Measurements from ENCODE around the gene CNTN6. TPM values are rescaled to one million over a fixed set of nuclear protein-coding genes. Genes with fewer than 3 reads are reported as not detected.

The CNTN6 gene
- total and polyA plus RNA-seq, 5 experiments from 2014 or later, result not detected

DNA sequence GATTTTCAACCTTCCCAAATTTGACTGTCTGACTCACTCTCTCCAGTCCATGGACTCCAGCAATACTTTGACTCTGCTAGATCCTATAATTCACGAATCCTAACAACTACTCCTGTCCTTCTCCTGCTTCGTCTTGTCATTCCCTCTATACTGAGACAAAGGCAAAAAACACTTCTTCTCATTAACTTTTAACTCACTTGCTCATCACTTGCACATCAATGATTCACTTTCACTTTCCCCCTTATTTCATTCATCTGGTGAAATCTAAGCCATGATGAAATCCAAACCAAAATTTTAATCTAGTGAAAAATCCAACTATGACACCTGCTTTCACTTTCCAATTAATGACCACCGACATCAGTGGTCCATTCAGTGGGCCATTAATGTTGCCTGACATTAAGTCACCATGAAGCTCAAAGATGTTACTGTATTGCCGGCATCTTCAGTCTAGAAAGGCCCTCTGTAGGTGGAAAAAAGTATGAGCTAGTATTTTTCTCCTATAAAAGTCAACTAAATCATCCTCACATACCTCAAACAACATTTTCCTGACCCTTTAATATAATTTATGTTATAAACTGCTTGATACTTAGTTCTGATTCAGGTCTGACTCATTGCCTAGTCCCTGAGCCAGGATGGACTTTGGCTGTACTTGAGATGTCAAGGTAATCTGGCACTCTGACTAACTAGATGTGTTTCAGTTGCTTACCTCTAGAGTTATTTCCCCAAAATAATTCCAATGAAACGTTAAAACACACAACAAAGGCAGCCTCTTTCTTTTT, 158.6 kb downstream of the CNTN6 start:
- ATAC-seq, result no peak
- peaks cover 2 to 26% (median 8%) of the 10 kb centered on the region in 9 donors for H3K9me3 Mint-ChIP-seq
- POLR2A ChIA-PET, result no interaction called here
- DNase-seq, result no peak
- H3K27me3 Mint-ChIP-seq, result no peaks in the 10 kb centered on the region
- no peaks in the 10 kb centered on the region for H3K36me3 Mint-ChIP-seq
- no peak overlapping the region for H3K27ac Mint-ChIP-seq
- no peaks in the 10 kb centered on the region for H3K4me1 Mint-ChIP-seq
- no peak overlapping the region for H3K4me3 Mint-ChIP-seq

DNA sequence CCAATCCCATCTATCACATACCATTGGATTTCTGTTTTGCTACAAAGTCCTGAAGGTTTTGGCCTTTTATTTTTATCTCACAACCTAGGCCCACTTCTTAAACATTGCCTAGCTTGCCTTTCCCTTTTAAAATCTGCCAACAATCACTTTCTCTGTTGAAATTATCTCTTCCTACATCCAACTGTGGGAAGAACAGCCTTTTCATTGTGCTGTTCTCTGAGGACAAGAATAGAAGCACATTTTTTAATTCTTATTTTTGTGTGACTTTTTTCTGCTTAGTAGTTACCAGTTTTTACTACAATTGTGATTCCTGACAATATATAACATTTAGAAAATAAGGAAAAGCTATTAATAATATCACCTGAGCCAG, 159.2 kb downstream of the CNTN6 start:
- Mint-ChIP-seq H3K27ac (no peak overlapping the region), H3K36me3 (no peaks in the 10 kb centered on the region), H3K4me3 (no peak overlapping the region), H3K9me3 (peaks cover 2 to 26% (median 8%) of the 10 kb centered on the region in 9 donors), H3K27me3 (no peaks in the 10 kb centered on the region), H3K4me1 (no peaks in the 10 kb centered on the region)
- POLR2A ChIA-PET, result no interaction called here
- ATAC-seq (no peak), DNase-seq (no peak)

DNA sequence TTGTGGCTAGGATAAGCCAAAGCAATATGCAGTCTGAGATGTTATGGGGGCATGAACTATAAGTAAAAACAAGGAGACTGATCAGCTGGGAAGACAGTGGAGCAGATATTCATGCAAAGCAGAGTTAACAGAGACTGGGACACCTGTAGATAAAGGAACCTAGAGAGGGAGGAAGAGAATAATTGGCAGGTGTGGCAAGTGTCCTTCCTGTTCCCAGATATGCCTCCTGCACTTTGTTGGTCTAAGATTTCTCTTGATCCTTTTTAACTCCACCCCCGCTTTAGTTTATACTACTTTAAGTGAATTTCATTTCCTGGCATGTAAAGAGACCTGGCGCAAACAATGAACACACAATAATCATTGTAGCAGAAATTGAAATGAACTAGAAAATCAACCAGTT, 169.4 kb downstream of the CNTN6 start:
- Mint-ChIP-seq H3K4me3 (no peak overlapping the region), H3K27ac (no peak overlapping the region), H3K9me3 (peaks cover 0 to 14% (median 4%) of the 10 kb centered on the region in 9 donors), H3K36me3 (no peaks in the 10 kb centered on the region), H3K27me3 (no peaks in the 10 kb centered on the region), H3K4me1 (no peaks in the 10 kb centered on the region)
- ATAC-seq (no peak), DNase-seq (no peak)
- POLR2A ChIA-PET, result no interaction called here

DNA sequence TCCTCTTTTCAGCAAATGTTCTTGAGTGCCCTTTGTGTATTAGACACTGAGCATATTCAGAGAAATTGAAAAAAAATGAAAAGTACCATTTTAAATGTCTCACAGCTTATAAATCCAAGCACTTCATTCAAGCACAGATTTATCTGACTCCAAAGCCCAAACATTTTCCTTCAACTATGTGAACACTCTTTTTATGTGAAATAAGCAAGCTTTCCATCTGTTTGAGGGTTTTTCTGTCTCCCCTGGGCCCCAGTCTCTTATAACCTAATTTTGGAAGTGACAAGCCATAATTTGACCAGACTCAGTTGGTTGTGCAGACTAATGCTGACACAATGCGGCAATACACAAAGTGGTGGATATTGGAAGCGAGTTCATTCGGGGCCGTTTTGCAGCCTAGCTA, 170.3 kb downstream of the CNTN6 start:
- H3K36me3 Mint-ChIP-seq, result no peaks in the 10 kb centered on the region
- no peaks in the 10 kb centered on the region for H3K27me3 Mint-ChIP-seq
- H3K27ac Mint-ChIP-seq, result no peak overlapping the region
- DNase-seq (no peak), ATAC-seq (no peak)
- peaks cover 0 to 14% (median 6%) of the 10 kb centered on the region in 9 donors for H3K9me3 Mint-ChIP-seq
- POLR2A ChIA-PET, result no interaction called here
- H3K4me3 Mint-ChIP-seq, result no peak overlapping the region
- no peaks in the 10 kb centered on the region for H3K4me1 Mint-ChIP-seq

DNA sequence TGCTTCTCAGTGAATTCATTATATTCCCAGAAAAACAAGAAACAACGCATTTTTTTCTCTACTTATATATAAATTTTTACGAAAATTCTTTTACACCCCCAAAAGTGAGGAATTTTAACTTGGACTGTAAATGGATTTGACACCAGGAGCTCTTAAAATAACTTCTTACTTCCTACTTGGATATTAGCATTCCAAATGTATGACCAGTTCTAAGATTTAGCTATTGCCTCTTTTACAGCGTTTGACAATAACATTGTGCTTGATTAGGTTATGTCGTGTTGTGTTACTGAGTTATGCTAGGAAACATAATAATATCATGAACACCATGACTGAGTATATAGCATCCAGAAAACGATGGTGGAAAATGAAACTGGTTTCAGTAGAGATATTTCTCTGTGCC, 177.0 kb downstream of the CNTN6 start:
- DNase-seq (no peak), ATAC-seq (no peak)
- H3K4me3 Mint-ChIP-seq, result no peak overlapping the region
- no peaks in the 10 kb centered on the region for H3K4me1 Mint-ChIP-seq
- no peaks in the 10 kb centered on the region for H3K36me3 Mint-ChIP-seq
- H3K27ac Mint-ChIP-seq, result no peak overlapping the region
- H3K27me3 Mint-ChIP-seq, result no peaks in the 10 kb centered on the region
- H3K9me3 Mint-ChIP-seq, result peaks cover 0 to 24% (median 5%) of the 10 kb centered on the region in 9 donors
- POLR2A ChIA-PET, result no interaction called here

DNA sequence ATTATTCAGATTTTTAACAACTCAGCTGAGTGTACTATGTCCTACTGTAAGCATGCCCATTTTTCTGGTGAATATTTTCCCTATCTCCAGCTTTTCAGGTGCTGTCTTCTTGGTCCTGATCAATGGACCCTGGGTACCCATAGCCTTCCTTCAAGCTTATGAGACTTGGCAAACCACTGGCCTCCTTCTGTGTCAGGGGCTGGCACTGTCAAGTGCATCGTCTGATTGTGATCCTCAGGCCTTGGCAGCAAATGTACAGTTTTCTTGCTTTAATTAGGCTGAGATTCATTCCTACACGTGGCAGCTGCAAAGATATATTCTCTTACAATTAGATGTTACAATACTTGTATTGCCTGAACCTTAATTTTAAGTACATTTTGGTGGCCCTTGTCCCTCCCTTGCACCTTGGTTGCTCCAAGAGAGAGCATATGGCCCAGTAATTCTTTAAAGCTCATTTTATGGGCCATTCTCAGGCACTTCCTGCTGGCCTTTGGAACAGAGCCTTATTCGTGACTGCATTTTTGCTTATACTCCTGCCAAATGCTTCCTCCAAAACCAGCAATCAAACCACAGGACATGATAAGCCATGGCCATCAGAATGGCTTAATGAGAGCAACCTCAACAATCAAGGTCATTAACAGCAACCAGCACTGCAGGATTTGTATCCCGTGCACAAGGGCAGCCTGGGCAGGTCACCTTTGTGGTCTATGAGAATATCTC, 179.9 kb downstream of the CNTN6 start:
- peaks cover 0 to 26% (median 5%) of the 10 kb centered on the region in 9 donors for H3K9me3 Mint-ChIP-seq
- no peak for DNase-seq
- H3K4me1 Mint-ChIP-seq, result no peaks in the 10 kb centered on the region

DNA sequence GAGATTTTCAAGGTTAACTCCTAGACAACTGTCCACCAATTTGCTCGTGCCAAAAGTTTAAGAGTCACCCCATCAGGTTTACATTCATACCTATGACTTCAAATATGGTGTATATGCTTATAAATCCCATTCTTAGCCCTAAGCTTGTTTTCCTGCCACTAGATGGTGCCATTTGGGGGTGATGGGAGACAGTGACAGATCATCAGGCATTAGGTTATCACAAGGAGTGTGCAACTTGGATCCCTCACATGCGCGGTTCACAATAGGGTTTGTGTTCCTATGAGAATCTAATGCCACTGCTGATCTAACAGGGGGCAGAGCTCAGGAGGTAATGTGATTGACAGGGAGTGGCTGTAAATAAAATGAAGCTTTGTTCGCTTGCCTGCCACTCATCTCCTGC, 182.7 kb downstream of the CNTN6 start:
- DNase-seq, result no peak
- Mint-ChIP-seq H3K4me1 (no peaks in the 10 kb centered on the region), H3K27ac (no peak overlapping the region), H3K36me3 (no peaks in the 10 kb centered on the region), H3K4me3 (no peak overlapping the region), H3K9me3 (peaks cover 0 to 17% (median 0%) of the 10 kb centered on the region in 9 donors), H3K27me3 (no peaks in the 10 kb centered on the region)
- POLR2A ChIA-PET, result no interaction called here
- ATAC-seq, result no peak

More for the DNA sequence above, 179.9 kb downstream of the CNTN6 start:
- POLR2A ChIA-PET, result no interaction called here
- H3K36me3 Mint-ChIP-seq, result no peaks in the 10 kb centered on the region
- no peak for ATAC-seq
- no peak overlapping the region for H3K4me3 Mint-ChIP-seq
- H3K27me3 Mint-ChIP-seq, result no peaks in the 10 kb centered on the region
- H3K27ac Mint-ChIP-seq, result no peak overlapping the region

DNA sequence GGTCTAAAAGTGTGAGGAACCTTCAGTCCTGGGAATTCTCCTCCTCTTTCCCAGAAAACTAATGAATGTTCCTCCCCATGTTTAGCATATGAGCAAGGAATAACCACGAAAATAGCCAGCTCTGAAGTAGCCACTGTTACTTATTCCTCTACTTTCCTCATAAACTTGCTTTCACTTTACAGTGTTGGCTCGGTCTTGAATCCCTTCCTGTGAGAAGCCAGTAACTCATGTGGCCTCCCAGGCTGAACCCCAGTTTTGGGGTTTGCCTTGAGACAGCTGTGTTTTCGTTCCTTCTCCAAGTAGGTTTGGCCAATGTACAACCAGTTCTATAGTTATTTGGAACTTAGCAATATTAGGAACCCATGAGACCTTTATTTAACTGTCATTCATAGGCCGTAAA, 195.0 kb downstream of the CNTN6 start:
- Mint-ChIP-seq H3K9me3 (peaks cover 0 to 34% (median 6%) of the 10 kb centered on the region in 9 donors), H3K4me1 (no peaks in the 10 kb centered on the region), H3K27ac (no peak overlapping the region), H3K36me3 (peaks cover 0 to 6% (median 0%) of the 10 kb centered on the region in 3 donors), H3K27me3 (no peaks in the 10 kb centered on the region), H3K4me3 (no peak overlapping the region)
- ATAC-seq (no peak), DNase-seq (no peak)
- POLR2A ChIA-PET, result no interaction called here

DNA sequence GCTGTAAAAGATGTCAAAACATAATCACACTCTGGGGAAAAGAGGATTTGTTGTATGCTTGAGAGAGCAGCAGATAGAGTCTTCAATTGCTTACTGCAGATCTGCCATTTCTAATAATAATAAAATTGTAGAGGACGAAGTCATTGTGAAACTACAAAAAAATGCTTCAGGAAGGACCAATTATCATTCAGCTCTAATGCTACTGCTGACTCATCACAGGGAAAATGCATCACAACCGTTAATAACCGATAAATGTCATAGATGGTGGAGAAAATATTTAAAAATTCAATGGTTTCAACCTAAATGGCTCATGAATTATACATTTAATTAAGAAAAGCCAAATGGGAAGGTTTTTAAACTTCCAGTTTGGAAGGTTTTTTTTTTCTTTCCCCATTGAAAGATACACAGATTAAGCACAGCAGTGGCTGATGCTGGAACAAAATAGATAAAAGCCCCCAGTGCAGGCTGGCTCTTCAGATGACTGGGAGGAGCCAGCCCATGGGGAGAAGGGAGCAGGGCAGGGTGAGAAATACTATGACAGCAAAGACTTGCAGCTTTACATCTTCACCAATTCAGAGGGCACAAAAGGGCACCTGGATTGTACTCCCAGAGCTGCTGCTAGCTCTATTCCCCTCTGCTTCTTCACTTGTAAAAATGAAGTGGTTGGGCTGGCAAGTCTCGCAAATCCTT, 196.1 kb downstream of the CNTN6 start:
- no peak overlapping the region for H3K4me3 Mint-ChIP-seq
- peaks cover 0 to 37% (median 5%) of the 10 kb centered on the region in 9 donors for H3K9me3 Mint-ChIP-seq
- H3K27me3 Mint-ChIP-seq, result no peaks in the 10 kb centered on the region
- H3K36me3 Mint-ChIP-seq, result peaks cover 0 to 6% (median 0%) of the 10 kb centered on the region in 3 donors
- POLR2A ChIA-PET, result no interaction called here
- H3K27ac Mint-ChIP-seq, result no peak overlapping the region
- H3K4me1 Mint-ChIP-seq, result no peaks in the 10 kb centered on the region
- no peak for ATAC-seq
- no peak for DNase-seq

DNA sequence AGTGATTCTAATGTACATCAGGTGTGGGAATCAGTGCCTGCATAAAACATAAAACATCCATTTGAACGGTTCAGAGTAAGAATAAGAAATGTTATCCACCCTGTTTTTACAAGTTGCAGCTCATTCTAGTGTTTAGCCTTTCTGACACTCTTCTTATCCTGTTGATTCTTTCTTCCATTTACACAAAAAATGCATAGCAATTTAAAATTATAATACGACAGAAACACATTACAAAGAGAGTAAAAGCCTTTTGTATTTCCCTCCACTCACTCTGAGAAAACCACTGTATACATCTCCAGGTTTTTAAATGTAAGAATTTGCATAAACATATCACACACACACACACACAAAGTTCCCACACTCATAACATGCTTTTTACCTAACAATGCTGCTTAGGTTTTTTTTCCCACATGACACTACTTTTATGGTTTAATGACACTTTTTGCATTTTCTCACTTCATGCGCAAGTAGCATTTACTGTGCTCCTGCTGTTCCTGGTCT, 199.8 kb downstream of the CNTN6 start:
- H3K4me3 Mint-ChIP-seq, result no peak overlapping the region
- ATAC-seq (no peak), DNase-seq (no peak)
- H3K4me1 Mint-ChIP-seq, result no peaks in the 10 kb centered on the region
- H3K27me3 Mint-ChIP-seq, result no peaks in the 10 kb centered on the region
- no peak overlapping the region for H3K27ac Mint-ChIP-seq
- peaks cover 0 to 19% (median 2%) of the 10 kb centered on the region in 9 donors for H3K9me3 Mint-ChIP-seq
- H3K36me3 Mint-ChIP-seq, result peaks cover 0 to 6% (median 0%) of the 10 kb centered on the region in 3 donors
- POLR2A ChIA-PET, result no interaction called here

DNA sequence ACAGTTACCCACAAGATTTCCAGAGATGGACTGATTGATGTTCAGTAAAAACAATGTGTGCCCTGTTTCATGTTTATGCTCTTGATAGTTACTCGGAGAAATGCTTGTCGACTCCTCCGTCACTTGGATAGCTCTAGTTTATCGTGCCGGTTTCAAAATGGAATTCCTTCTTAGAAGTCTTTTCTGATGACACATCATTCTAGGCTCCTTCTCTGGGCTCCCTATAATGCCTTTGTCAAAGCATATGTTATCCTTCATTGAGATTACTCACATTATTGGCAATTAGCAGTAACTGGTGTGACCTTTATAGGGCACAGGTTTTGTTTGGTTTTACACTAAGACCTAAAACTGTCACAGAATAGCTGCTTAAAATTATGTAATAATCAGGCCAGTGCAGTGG, 201.8 kb downstream of the CNTN6 start:
- peaks cover 0 to 13% (median 2%) of the 10 kb centered on the region in 9 donors for H3K9me3 Mint-ChIP-seq
- peaks cover 0 to 6% (median 0%) of the 10 kb centered on the region in 3 donors for H3K36me3 Mint-ChIP-seq
- ATAC-seq (no peak), DNase-seq (no peak)
- H3K4me3 Mint-ChIP-seq, result no peak overlapping the region
- no peak overlapping the region for H3K27ac Mint-ChIP-seq
- H3K27me3 Mint-ChIP-seq, result no peaks in the 10 kb centered on the region
- POLR2A ChIA-PET, result no interaction called here
- H3K4me1 Mint-ChIP-seq, result no peaks in the 10 kb centered on the region

DNA sequence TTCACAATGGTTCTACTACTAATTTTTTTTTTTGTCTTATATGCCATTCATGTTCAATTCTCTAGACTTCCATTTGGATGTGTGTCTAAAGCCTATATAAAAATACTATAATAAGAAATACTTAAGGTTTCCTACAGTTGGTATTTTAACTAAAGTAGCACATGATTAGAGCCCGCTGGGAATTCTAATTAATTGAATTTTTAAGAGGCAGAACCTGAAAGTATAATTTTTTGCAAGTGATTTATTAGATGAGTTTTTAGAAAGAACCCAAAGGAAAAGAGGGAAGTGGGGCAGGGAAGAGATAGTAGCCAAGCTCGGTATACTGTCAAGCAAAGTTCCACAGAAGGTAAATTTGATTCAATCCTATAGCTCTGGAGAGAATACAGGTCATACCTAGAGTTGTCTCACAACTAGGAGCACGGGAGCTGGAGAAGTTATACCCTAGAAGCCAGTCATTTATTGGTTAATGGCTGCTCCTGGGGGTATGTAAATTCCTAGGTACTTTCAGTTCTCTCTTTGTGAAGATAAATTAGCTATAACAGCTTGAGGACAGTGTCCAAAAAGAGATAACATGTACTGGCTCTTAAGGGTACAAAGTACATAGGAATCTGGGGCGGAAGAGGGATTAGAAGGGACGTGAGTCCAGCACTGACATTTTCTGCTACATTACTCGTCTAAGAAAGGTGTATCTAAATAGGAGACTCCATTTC, 225.6 kb downstream of the CNTN6 start:
- Mint-ChIP-seq H3K27me3 (no peaks in the 10 kb centered on the region), H3K36me3 (no peaks in the 10 kb centered on the region), H3K27ac (no peak overlapping the region), H3K4me1 (no peaks in the 10 kb centered on the region), H3K9me3 (peaks cover 0 to 7% (median 0%) of the 10 kb centered on the region in 9 donors), H3K4me3 (no peak overlapping the region)
- POLR2A ChIA-PET, result no interaction called here
- DNase-seq (no peak), ATAC-seq (no peak)
